Hematopoietic multipotent progenitor cell treated with erythropoietin and hydrocortisone succinate and interleukin-3 and kit ligand, for 6 days (in vitro differentiated cells): ENCODE measurements around the gene SORCS2.

Experiments
- DNase-seq: peaks from one replicate; pipeline ENCODE4 v3.0.0-alpha.2; 2015

Gene SORCS2

DNA sequence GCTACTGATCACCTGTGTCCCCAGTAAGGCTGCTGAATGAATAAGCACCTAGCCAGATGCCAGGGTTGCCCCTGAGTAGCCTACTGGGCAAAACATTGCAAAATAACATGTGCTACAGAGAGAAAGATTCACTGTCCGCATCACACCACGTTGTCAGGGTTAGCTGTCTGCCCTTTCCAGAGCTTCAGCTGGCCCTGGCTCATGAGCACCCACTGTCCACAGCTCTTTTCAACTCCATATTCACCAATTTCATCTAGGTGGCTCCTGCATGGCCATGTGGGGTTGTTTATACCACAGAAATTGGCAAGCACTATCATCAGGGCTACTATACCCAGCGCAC is 470.1 kb downstream of the SORCS2 start:
- DNase-seq = no peak

DNA sequence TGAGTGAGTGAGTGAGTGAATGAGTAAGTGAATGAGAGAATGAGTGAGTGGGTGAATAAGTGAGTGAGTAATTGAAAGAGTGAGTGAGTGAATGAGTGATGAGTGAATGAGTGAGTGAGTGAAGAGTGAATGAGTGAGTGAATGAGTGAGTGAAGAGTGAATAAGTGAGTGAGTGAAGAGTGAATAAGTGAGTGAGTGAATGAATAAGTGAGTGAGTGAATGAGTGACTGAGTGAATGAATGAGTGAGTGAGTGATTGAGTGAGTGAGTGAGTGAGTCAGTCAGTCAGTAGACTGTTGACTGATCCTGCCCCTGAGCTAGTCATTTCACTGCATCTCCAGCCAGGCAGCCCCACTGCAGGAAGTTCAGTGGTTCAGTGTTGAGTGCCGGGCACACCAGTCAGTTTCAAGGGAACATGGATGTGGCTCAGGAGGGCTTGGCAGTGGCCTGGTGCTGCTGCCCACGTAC is 470.8 kb downstream of the SORCS2 start:
- DNase-seq = no peak

DNA sequence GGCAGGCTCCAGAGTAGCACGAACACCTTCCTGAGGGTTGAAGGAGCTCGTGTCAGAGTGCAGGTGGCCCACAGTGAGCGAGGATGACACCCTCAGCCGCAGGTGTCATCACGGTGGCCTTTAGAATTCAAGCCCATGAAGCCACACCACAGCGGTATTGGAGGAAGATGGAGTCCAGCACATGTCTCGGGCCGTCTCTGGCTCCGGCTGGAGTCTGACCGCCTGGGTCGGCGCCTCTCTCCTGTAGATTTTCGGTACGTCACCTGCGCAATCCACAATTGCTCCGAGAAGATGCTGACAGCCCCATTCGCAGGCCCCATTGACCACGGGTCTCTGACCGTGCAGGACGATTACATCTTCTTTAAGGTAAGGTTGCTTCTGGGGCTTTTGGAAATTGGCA is 471.8 kb downstream of the SORCS2 start:
- DNase-seq = no peak

DNA sequence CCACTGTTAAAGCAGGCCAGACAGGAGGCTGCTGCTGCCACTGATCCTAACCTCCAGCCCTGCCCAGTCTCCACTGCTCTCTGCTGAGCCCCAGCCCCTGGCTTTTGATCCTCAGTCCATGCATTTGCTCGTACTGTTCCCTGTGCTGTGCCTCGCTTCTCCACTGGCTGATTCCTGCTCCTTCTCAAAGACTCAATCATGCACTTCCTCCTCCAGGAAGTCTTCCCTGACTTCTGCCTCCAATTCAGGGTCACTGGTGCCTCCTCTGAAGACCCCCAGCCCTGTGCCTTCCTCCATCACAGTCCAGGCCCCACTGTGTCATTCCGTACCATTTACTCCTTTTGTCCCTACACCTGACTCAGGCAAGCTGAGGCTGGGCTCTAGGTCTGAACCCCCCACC is 473.0 kb downstream of the SORCS2 start:
- no peak for DNase-seq

DNA sequence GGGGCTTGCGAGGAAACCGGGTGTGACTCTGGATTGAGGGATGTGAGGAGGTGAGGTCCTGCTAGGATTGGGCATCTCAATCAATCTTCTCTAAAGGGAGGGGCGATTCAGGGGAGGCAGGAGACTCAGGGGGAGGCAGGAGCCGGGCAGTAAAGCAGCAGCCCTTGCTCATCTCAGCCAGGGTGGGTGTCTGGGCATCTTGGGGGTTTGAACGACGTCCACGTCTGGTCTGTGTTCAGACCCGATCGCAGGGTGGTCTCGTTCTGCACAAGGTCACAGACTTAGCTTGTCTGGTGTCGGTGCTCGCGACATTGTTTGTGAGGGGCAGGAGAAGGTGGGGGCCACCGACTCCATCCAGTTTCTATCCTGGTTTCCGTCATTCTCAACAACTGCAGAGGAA is 473.7 kb downstream of the SORCS2 start:
- no peak for DNase-seq

DNA sequence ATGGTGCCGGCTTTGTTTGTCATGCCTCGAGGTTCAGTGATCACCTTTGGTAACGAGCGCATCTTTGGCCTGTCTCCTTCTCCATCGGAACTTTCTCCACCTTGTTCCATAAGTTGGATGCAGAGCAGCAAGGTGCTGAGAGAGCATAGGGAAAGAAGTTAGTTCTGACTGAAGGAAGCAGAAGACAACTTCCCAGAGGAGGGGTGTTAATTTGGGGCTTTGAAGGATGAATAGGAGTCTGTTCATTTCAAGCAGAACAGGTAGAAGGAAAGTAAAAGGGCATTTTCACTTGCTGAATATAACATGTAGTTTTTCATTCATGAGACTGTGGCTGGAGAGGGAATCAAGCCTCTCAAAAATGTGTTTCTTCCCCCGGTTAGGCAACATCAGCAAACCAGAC is 474.4 kb downstream of the SORCS2 start:
- DNase-seq = no peak

DNA sequence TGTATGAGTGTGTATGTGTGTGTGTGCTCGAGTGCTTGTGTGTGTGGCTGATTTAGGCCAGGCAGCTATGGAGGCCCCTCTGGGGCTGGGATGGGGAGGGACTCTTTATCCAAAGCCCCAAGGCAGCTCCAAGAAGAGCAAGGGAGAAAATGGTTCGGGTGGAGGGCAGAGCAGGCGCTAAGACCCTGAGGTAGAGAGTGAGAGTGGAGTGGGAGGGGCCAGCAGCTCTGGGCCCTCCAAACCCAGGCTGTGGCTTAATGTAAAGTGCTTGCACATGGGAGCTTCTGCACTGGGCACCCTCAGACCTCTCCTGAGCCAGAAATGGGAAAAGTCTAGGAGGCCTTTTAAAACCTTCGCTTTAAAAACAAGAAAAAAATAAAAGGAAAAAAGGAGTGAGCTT is 475.9 kb downstream of the SORCS2 start:
- no peak for DNase-seq

DNA sequence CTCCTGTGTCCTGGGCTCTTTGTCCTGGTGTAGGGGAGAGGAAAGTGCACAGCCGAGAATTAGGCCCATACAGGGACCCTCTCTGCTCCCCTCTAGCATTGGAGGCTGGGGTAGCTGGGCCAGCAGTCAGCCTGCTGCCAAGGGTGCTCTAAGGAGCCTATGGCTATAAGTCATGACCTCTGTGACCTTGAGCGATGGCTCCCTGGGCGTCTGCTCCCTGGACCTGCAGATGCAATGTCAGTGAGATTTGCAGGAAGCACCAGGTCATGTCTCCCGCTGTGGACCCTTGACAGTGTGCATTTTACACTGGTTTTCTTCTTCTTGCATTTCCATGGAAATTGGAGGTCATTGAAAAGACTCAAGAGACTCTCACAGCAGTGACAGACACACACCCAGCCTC is 476.5 kb downstream of the SORCS2 start:
- DNase-seq = no peak

DNA sequence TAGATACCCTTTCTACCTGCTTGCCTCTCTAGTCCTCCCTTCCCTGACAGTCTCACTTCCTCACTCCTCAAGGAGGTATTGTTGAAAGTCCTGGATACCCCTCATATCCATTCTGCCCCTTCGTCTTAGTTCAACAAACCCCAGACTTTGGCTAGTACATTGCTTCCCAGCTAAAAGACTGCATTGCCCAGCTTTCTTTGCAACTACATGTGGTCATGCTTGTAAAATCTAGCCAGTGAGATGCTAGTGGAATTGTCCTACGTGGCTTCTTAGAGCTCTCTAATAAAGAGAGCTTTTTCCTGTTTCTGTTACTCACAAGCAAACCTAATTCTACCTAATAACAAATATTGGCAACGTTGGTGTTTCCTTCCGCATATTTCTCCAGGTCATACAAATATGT is 480.3 kb downstream of the SORCS2 start:
- no peak for DNase-seq

DNA sequence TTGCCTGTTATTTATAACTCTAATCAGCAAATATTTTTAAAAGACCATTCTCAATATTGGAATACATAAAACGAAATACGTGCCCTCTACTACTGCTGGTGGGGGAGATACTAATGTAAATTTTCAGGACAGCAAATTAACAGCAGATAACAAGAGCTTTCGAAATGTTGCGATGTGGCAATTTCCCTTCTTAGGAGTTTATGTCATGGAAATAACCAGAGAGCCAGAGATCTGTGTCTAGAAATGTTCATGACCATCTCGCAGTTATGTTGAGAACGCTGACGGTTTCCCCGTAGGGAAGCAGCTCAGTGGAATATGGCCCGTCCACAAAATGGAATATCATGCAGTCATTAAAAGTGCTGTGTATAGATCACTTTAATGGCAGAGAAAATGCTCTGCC is 480.8 kb downstream of the SORCS2 start:
- peak; percentile 74 for DNase-seq

DNA sequence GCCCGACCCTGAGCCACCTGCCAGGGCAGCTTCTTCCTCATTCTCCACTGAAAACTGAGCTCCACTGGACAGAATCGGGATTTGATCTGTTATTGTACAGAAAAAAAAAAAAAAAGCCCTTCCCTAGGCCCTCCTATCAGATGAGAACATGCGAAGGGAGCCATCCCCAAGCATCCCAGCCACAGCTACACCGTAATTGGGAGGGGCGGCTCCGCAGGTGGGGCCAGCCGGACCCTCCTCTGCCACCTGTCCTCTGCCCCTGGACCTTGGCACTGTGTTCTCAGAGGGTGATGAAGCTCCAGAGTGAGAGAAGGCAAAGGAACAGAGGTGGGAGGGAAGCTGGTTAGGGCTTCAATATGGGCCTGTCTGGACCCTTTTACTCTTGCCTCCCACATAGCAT is 482.4 kb downstream of the SORCS2 start:
- DNase-seq = no peak

DNA sequence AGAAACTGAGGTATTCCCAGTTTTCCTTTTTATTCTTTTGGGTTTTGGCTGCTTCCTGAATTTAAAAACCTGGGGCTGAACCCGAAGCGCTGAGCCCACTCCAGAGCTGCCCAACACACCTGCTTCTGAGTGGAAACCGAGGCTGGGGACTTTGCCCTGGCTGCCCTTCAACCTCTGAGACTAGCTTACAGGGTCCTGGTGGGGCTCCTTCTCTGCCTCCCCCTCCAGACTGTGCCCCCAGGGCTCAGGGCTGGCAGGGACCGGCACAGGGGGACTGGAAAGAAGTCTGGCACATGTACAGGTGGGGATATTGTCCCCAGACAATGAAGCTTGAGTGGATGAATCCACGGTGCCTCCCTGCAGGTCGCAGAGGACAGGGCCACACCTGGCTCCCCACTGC is 482.8 kb downstream of the SORCS2 start:
- DNase-seq = no peak

DNA sequence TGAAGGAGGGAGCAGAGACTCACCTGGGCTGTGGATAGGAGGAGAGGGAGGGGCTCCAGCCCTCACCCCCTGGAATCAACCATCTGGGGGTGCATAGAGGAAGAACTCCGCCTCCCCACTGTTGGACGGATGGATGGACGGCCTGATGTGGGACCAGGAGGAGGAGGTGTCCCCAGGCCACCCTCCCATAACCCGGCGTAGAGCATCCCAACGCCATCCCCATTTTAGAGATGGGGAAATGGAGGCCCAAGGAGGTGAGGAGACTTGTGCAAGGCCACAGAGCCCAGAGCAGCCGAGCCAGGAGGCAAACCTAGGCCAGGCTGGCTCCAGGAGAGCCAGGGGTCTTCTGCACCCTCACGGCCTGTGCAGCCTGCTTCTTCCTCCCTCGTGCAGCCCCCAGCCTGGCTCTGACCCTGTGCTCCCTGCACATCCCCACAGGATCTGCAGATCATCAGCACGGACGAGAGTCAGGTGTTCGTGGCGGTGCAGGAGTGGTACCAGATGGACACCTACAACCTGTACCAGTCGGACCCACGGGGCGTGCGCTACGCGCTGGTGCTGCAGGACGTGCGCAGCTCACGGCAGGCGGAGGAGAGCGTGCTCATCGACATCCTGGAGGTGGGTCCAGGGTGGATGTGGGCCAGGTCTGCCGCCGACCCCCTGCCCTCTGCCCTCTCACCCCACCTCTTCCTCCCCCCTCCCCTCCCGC is 483.4 kb downstream of the SORCS2 start:
- DNase-seq = no peak

DNA sequence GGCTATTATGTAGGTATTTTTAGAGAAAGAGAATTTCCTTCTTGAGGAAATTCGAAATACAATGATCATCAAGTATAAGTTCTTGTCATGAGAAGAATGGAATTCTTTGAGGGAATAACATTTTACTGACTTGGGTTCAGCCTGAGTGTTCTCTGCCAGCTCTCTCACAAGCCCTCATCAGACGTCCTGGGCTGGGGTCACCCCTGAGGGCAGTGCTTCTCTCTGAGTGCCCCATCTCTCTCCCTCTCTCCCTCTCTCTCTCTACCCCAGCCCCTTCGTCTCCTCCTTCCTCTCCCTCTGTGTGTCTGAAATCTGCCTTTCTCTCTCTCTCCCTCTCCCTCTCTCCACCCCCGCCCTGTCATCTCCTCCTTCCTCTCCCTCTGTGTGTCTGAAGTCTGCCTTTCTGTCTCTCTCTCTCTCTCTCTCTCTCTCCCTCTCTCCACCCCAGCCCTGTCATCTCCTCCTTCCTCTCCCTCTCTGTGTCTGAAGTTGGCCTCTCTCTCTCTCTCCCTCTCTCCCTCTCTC is 484.1 kb downstream of the SORCS2 start:
- DNase-seq = no peak

DNA sequence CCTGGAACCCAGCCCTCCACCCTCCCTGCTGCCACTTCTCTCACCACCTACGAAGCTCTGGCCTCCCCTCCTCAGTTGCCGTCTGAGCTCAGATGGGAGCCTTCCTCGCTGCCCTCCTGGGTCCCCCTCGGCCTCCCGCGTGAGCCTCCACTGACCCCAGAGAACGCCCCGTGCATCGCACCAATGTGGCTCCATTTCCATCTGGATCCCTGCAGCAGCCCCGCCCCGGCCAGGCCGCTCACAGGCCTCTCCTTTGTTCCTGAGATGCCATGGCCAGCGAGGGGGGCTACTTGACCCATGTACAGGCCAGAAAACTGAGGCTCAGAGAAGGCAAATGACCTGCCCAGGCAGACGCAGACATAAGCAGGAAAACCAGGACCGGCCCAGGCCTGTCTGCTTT is 484.7 kb downstream of the SORCS2 start:
- DNase-seq = no peak

DNA sequence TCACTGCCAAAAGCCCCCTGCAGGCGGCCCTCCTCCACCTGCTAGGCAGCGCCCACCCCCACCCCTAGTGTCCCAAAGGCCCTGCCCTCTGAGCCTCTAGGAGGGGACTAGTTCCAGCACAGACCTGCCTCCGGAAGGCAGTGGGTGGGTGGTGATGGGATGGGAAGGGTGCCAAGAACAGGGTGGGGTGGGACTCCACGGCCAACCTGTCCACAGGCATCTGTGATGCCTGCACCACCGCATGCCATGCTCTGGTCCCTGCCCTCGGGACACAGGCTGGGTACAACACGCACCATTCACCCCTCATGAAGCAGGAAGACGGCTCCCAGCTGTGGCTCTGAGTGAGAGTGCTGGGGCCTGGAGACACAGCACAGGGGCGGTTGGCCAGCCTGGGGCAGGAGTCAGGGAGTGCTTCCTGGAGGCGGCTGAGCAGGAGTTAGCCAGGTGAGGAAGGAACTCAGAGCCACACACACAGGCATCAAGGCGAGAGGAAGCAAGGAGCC is 485.5 kb downstream of the SORCS2 start:
- no peak for DNase-seq

DNA sequence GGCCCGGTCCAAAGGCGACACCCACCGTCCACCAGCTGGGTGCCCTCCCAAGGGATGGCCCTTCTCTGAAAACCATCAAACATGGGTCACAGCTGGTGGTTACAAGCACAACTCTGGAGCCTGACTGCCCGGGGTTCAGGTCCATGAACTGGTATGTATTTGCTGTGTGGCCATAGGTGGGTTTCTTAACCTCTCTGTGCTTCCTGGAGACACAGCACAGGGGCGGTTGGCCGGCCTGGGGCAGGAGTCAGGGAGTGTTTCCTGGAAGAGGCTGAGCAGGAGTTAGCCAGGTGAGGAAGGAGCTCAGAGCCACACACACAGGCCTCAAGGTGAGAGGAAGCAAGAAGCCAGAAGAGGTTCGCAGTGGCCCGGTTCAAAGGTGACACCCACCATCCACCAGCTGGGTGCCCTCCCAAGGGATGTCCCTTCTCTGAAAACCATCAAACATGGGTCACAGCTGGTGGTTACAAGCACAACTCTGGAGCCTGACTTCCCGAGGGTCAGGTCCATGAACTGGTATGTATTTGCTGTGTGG is 486.0 kb downstream of the SORCS2 start:
- no peak for DNase-seq

DNA sequence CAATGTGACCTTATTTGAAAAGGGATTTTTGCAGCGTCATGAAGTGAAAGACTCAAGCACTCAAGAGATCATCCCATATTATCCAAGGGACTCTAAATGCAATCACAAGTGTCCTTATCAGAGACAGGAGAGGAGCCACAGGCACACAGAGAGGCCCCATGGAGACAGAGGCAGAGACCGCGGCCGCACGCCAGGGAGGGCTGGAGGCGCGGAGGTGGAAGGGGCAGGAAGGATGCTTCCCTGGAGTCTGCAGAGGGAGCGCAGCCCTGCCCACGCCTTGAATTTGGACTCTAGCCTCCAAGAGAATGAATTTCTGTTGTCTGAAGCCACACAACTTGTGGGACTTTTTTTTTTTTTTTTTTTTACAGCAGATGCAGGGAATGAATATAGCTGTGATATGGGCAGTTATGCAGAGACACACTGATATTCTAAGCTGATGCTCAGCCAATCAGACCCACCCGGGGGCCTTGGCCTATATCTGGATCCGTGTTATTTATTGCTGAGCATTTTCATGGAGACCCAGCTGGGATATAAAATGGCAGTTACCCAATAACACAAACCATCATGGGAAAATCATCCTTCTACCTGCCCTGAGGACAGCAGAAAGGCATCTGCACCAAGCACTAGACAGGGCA is 487.2 kb downstream of the SORCS2 start:
- DNase-seq = no peak

DNA sequence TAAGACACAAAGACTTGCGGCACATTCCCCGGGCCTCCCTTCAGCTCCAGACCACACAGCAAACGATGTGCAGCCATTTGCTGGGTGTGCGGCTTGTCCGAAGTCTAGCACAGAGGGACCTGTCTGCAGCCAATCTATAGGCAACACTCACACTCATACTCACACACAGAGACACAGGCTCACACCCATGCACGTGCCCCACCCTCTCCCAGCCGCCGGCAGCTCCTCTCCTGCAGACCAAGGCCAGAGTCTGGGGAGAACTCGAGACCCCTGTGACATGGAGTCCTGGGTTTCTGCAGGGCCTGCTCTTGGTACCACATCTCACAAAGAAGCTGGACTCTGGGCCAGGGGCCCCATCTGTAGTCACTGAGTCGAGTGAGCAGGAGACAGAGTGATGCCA is 487.8 kb downstream of the SORCS2 start:
- no peak for DNase-seq

DNA sequence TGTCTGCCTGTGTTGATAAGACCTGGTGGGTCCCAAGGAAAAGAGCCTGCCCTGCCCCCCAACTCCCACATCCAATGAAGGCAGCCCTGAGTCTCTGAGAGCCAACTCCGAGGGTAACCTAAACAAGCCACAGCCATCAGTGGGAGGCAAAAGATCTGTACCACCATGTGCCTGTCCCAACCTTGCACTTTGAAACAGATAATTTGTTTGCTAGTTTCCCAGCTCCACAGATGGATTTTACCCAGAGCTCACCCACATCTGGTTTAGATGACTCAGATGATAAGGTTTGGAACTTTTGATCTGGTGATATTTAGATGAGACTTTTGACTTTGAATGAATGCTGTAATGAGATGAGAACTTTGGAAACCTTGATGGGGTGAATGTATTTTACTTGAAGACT is 488.4 kb downstream of the SORCS2 start:
- DNase-seq = no peak

DNA sequence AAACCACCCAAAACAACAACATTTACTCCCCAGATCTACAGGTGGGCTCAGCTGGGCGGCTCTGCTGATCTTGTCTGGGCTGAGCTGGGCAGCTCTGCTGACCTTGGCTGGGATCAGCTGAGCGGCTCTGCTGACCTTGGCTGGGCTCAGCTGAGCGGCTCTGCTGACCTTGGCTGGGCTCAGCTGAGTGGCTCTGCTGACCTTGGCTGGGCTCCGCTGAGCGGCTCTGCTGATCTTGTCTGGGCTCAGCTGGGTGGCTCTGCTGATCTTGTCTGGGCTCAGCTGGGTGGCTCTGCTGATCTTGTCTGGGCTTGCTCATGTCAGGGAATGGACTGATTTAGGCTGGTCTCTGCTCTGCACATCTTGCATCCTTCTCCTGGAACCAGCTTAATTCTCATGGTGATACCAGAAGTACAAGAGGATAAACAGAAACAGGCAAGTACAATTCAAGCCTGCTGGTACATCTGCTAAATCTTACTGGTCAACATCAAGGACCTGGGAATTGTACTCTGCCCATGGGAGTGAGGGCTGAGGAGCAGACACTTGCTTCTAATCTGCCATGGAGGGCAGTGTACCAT is 490.9 kb downstream of the SORCS2 start:
- DNase-seq = no peak

DNA sequence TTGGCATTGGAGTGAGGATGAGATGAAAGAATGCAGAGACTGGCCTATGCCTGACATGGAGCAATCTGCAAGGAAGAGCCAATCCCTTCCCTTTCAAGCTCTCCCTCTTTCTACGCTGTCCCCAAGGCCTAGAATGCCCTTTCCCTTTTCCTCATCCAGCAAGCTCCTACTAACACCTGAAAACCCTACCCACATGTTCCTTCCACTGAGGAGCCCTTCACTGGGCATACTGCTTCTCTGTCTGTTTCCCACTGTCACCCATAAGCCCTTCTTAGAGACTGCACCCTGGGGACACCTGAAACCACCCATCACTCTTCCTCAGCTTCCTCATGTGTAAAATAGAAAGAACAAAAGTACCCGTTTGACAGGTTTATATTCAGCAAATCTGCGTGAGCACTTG is 492.0 kb downstream of the SORCS2 start:
- no peak for DNase-seq

DNA sequence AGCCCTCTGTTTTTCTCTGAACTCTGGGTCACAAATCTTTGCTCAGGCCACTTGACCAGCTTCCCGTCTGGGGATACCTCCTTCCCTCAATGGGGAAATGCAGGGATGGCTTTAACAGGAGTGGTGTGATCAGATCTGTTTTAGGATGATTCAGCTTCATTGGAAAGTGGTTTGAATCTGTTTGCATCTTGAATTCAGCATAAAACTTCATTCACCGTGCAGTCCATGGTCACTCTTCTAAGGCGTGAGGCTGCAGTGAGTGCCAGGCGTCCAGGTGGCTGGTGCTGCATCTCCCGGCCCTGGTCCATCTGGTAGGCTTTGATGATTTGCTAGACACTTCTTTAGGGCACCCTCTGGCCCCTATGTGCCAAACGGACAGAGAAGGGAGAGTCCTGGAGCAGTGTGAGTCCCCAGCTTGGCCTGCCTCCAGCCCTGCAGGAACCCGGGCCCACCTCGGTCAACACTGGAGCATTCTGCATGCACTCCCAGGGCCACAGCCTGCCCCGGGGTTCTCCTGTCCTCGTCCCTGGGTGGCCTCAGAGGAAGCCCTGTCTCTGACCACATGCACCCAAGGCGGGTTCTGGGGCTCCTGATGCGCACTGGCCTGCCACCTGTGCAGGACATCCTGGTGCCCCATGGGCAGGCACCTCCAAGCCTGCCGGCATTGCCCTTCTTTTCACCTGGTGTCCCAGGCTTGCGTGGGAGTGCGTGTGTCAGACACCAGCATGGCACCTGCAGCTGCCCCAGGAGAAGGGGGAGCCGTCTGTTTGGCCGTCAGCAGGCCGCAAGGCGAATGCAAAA is 493.9 kb downstream of the SORCS2 start:
- no peak for DNase-seq
